Right cardiac atrium (tissue), 5 donors: ENCODE measurements around the gene SP2. TPM values are rescaled to one million over a fixed set of nuclear protein-coding genes. Genes with fewer than 3 reads are reported as not detected.

Experiments used
- ATAC-seq, 2 donors: fragments of 200-7000 bp; cut with Tn5 transposase; one replicate each; pipeline versions ENCODE4 v1.8.0 to v1.9.1; 2020; ENCODE audit warnings: moderate library complexity in 2 of 2, mild to moderate bottlenecking in 1 of 2
- DNase-seq, 3 donors: peaks; one replicate each; pipeline ENCODE4 v3.0.0-alpha.2; 2020
- H3K27ac ChIP-seq: one replicate; pipeline ENCODE4 v1.5.1; 2013; ENCODE audit warnings: mild to moderate bottlenecking, low read length, control low read depth, moderate library complexity
- H3K27me3 ChIP-seq: one replicate; pipeline ENCODE4 v1.6.1; 2013; ENCODE audit not compliant: control insufficient read depth, insufficient read depth
- H3K4me1 ChIP-seq: one replicate; pipeline ENCODE4 v1.6.1; 2013; ENCODE audit warnings: low read length; ENCODE audit not compliant: control insufficient read depth, insufficient read depth
- H3K4me3 ChIP-seq: one replicate; pipeline ENCODE4 v1.5.1; 2013; ENCODE audit warnings: low read length, control low read depth
- H3K9me3 ChIP-seq: one replicate; pipeline ENCODE4 v1.6.1; 2013; ENCODE audit warnings: low read length; ENCODE audit not compliant: control insufficient read depth
- WGBS: extraction: QIAGEN DNeasy Blood & Tissue Kit; methylation state at CpG from one replicate; pipeline ENCODE4 v1.1.7; 2013; 5-methylcytosine and 5-hydroxymethylcytosine counted together
- intact Hi-C, 4 donors: fragments of 100-400 bp; cut with DNase I; formaldehyde crosslinking; loops; one replicate each; pipeline versions ENCODE4 v1.11.0 to v1.14.0; 2022 to 2023
- polyA plus RNA-seq: library from polyadenylated mRNA; stranded (reverse); fragments of 200-250 nt; gene quantifications from one replicate; pipeline ENCODE4 v1.2.3, GENCODE V29; 2013
- total RNA-seq, 4 donors: library from RNA; stranded (reverse); fragmentation: NEBNext Ultra II Directional; extraction: Animal tissue kit (Norgen Biotek cat#: 25700); gene quantifications; one replicate each; pipeline ENCODE4 v1.2.1, GENCODE V29; 2021
- donor health status: healthy with polysubstance abuse.
- donor health status: DM: no; HTN: yes; CAD: no.
- donor health status: DM: no; HTN: no; CAD: no.
- donor health status: DM: no; HTN: yes; CAD: no; lungs with severe emphysema.
- donor health status: DM: yes; HTN: yes; CAD: no.

The SP2 gene
- total and polyA plus RNA-seq, 5 donors, result 11.4 to 20.6 (median 16.2) TPM

DNA sequence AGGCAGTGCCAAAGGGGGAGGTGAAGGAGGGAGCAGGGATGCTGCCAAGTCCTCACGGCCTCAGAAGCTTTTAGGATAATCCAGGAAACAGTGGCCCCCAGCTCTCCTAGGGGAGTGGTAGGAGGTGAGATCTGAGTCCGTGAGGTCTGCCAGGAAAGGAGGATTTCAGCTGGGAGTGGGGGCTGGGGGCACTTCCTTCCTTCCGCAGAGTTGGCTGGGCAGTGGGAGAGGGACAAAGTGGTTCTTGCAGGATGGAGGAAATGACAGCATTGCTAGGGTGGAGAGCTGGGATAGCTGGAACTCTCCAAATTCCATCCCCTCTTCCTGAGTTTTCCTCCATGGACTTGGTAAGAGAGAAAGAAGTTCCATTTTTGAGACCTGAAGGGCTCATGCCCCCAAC, 40.3 kb upstream of the SP2 start:
- Histone ChIP-seq H3K27ac (no peak overlapping the region), H3K27me3 (no peaks in the 10 kb centered on the region), H3K9me3 (no peaks in the 10 kb centered on the region), H3K4me3 (no peak overlapping the region), H3K4me1 (peaks cover 2% of the 10 kb centered on the region)
- ATAC-seq (peak; percentile 20 to 72), DNase-seq (no peak)
- intact Hi-C loops, result no loop called here
- 17% methylated on average over 3 of the region's 3 CpGs for WGBS

DNA sequence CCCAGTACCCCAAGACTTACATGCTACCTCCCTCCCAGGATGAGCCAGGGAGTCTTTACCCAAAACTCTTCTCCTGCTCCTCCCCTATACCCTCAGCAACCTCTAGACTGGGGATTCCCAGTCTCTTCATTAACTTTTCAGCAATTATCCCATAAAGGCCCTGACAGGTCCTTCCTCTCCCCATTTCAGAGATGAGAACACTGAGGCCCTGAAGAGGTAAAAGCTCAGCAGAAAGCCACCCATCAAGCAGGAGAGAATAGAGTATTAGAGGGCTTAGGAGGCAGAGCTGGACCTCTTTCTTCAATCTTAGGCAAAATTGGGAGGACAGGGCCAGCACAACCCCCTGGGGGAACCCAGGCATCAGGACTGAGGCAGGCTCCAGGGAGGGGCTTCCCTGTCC, 39.2 kb upstream of the SP2 start:
- Histone ChIP-seq H3K4me1 (peaks cover under 1% of the 10 kb centered on the region), H3K27me3 (no peaks in the 10 kb centered on the region), H3K9me3 (no peaks in the 10 kb centered on the region), H3K27ac (no peak overlapping the region), H3K4me3 (no peak overlapping the region)
- no peak for ATAC-seq
- DNase-seq, result no peak
- intact Hi-C loops, result no loop called here

DNA sequence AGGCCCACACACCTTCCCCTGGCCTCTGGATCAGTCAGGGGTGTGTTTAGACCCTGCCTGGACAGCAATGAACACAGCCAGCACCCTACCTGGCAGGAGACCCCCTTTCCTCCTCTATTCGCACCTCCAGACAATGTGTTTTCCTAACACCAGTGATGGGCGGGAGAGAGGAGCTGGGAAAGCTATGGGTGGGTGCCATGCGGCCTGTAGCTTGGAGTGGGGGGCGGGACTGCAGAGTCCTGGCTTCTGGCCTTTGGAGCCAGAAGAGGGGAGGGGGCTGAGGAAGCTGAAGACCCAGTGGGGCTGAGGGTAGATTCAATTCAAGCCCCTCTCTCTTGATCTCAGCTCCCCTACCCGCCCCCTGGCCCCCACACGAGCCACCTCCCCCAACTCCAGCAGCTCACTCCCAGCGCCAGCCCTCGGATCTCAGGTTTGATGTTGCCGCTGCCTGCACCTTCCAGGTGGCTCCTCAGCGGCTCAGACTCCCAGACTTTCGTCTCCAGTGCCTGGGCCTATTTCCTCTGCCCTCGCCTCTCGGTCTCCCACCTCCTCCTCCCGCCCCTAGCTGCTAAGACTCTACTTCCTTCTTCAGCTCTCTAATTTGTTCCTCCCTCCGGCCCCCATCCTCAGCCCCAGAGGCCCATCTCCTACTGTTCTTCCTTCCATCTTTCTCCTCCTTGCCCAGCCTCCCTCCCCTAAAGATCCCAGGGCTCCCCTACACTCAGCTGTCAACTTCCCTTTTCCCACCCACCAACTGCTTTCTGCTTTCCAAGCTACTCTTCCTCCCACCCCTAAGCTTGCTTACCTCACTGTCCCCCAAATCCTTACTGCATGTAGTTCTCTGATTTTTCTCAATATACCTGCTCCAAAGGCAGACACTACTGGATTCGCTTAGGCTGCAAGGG, 38.2 kb upstream of the SP2 start:
- no peaks in the 10 kb centered on the region for H3K4me1 ChIP-seq
- WGBS, result 68% methylated on average over 16 of the region's 16 CpGs

DNA sequence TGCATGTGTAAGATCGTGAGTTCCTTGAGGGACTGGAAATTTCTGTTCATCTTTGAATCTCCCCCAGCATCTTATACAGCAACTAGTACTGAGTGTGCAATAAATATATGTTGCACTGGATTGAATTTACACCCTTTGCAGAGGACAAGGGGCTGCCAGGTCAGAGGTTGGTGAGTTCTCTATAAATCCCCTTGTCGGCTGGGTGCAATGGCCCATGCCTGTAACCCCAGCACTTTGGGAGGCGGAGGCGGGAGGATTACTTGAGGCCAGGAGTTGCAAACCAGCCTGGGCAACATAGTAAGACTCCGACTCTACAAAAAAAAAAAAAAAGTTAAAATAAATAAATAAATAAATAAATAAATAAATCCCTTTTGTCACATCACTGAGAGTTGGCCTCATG, 35.6 kb upstream of the SP2 start:
- ATAC-seq (no peak), DNase-seq (no peak)
- intact Hi-C loops, result no loop called here
- Histone ChIP-seq H3K4me1 (no peaks in the 10 kb centered on the region), H3K27me3 (no peaks in the 10 kb centered on the region), H3K4me3 (no peak overlapping the region), H3K9me3 (no peaks in the 10 kb centered on the region), H3K27ac (no peak overlapping the region)
- 89% methylated on average over 5 of the region's 5 CpGs for WGBS

More for the DNA sequence above, 38.2 kb upstream of the SP2 start:
- H3K4me3 ChIP-seq, result no peak overlapping the region
- no peaks in the 10 kb centered on the region for H3K9me3 ChIP-seq
- H3K27me3 ChIP-seq, result no peaks in the 10 kb centered on the region
- no peak for DNase-seq
- intact Hi-C loops, result no loop called here
- no peak for ATAC-seq
- no peak overlapping the region for H3K27ac ChIP-seq

DNA sequence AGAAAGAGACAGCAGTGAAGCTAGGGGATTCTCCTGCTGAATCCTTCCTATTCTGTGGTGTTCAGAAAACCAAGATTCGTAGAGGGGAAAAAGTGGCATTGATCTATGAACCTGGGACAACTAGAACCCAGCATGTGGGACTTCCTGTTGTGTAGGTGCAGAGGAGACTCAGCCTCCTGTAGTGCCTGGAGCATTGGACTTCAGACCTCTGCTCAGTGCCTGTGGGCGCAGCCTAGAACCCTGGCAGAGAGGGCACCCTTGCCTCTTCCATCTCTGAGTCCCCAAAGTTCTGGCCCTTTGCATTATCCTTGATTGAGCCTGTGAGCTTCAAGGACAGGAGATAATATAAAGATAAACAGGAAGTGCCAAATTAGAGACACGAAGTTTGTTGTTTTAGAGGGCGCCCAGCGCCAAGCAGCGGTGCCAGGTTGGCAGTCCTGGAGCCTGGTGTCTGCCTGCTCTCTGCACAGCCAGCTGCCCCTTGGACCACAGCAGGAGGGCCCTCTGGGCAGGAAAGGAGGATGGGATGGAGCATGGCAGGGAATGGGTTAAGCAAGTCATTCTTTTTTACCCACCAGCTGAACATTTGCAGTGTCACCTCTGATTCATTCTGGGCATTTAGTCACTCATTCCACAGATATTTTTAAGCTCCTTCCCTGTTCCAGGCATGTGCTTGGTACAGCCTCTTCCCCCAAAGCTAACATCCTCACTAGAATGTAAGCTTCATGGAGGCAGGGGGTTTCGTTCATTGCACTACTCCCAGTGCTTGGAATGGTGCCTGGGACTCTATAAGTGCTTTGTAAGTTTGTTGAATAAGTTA, 33.2 kb upstream of the SP2 start:
- H3K27me3 ChIP-seq, result no peaks in the 10 kb centered on the region
- no peak overlapping the region for H3K27ac ChIP-seq
- ATAC-seq (no peak), DNase-seq (no peak)
- intact Hi-C loops, result no loop called here
- 73% methylated on average over 7 of the region's 7 CpGs for WGBS
- H3K4me3 ChIP-seq, result no peak overlapping the region
- H3K9me3 ChIP-seq, result no peaks in the 10 kb centered on the region
- no peaks in the 10 kb centered on the region for H3K4me1 ChIP-seq

DNA sequence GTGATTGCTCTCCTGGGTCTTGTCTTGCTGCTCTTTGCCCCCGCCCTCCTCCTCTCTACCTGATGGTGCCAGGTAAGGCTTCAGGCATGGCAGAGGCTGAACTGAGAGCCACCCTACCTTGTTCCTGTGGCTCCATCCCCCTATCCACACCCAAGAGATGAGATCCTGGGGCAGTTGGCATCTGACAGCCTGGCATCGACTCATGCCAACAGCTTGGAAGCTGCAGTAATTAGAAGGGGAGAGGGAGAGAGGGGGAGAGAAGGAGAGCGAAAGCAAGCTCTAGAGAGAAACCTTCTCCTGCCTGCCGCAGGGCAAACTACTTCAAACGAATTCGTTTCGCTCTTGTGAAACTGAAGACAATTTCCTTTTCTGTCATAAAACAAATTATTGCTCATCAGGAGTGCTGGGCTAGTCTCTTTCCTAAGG, 31.2 kb upstream of the SP2 start:
- Histone ChIP-seq H3K9me3 (no peaks in the 10 kb centered on the region), H3K4me3 (no peak overlapping the region), H3K27me3 (no peaks in the 10 kb centered on the region), H3K4me1 (no peaks in the 10 kb centered on the region), H3K27ac (no peak overlapping the region)
- ATAC-seq (no peak), DNase-seq (no peak)
- intact Hi-C loops, result no loop called here
- 63% methylated on average over 7 of the region's 7 CpGs for WGBS

DNA sequence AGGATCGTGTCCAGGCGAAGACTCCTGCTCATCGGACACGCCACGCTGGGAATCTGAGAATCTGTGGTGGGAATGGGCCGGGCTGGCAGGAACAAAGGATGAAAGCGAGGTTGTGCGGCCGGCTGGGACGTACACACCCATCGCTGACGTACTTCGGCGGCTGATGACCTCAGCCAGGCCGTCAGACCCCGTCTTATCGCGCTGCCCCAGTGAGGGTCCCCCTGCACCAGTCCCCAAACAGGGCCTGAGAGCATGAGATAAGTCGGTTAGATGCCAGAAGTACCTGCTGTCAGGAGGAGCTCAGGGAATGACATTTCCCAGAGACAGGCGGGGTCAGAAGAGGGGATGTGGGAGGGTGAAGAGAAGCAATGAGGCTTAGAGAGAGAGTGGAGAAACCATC, 29.1 kb upstream of the SP2 start:
- no peaks in the 10 kb centered on the region for H3K4me1 ChIP-seq
- H3K27me3 ChIP-seq, result no peaks in the 10 kb centered on the region
- intact Hi-C loops, result no loop called here
- 39% methylated on average over 20 of the region's 20 CpGs for WGBS
- ATAC-seq, result peak in 1 of 2 donors; percentile 86
- no peak overlapping the region for H3K4me3 ChIP-seq
- DNase-seq, result peak in 1 of 3 donors; percentile 72
- no peak overlapping the region for H3K27ac ChIP-seq
- H3K9me3 ChIP-seq, result no peaks in the 10 kb centered on the region

DNA sequence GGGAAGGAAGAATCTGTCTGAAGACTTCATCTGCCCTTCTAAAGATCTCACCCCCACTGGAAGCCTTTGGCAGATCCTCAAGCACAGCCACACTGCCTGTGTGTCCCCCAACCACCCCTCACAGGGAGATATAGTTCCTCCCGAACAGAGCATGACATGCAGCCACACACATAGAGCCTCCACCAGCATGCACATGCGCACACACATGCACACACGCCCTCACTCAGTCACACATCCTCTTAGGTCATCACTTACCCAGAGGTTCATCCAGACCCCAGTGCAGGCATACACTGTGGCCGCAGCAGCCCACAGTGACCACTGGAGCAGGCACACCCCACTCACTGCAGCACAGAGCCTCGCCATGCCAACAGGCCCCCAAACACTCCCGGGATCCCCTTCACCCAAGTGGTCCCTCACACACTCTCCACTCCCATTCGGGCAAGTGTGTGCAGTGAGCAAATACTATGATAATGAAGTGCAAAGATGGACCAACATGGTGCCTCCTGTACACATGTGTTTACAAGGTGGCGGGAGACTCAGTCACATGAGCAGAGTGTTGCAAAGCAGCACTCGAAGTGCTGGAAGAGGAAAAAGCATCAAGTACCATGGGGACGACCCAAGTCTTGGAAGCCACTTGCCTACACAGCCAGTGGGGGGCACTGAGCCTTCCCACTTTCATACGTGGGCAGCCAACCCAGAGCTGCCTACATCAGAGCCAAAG, 28.1 kb upstream of the SP2 start:
- no peak overlapping the region for H3K4me3 ChIP-seq
- H3K27ac ChIP-seq, result no peak overlapping the region
- H3K9me3 ChIP-seq, result no peaks in the 10 kb centered on the region
- ATAC-seq, result no peak
- DNase-seq, result no peak
- intact Hi-C loops, result no loop called here
- WGBS, result 82% methylated on average over 11 of the region's 11 CpGs
- no peaks in the 10 kb centered on the region for H3K4me1 ChIP-seq
- no peaks in the 10 kb centered on the region for H3K27me3 ChIP-seq

DNA sequence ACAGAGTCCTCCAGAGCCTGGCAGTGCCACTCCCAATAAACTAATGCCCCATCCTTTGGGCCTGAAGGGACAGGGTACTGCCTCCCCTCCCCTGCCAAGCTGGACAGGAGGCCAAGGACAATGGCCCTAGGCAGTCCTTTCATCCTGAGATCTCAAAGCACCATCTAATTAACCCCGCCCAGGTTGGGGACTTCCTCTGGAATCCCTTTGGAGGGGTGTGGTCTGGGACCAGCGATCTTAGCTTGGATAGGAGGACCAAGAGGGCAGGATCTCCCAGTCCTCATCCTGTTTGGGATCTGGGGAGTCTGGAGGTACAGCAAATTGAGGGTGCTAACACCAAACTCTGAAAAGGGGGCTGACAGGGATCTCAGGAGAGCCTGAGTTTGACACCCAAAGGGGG, 26.9 kb upstream of the SP2 start:
- Histone ChIP-seq H3K4me3 (no peak overlapping the region), H3K9me3 (no peaks in the 10 kb centered on the region), H3K27ac (no peak overlapping the region), H3K4me1 (no peaks in the 10 kb centered on the region), H3K27me3 (no peaks in the 10 kb centered on the region)
- DNase-seq (no peak), ATAC-seq (no peak)
- 48% methylated on average over 2 of the region's 2 CpGs for WGBS
- intact Hi-C loops, result no loop called here

DNA sequence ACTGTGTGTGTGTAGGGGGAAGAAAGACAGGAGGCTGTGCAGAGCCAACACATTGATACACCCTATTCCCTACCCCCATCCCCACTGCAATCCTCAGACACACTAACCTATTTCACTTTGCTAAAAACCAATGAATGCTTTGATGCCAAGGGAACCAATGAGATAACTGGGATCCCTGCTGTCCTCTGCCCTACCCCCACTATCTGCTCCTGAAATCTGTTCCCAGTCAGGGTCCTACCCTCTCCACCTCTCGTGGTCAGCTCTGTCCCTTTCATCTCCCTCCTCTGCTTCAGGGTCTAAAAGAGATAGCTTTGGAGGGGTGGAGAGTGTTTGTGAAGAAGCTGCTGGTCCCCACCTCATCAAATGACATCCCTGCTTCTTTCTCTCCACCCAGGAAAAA, 26.0 kb upstream of the SP2 start:
- no peak overlapping the region for H3K4me3 ChIP-seq
- intact Hi-C loops, result no loop called here
- DNase-seq, result no peak
- no peaks in the 10 kb centered on the region for H3K27me3 ChIP-seq
- H3K9me3 ChIP-seq, result no peaks in the 10 kb centered on the region
- WGBS, result 35% methylated on average over 1 of the region's 1 CpG
- H3K27ac ChIP-seq, result no peak overlapping the region
- no peaks in the 10 kb centered on the region for H3K4me1 ChIP-seq
- ATAC-seq, result no peak

DNA sequence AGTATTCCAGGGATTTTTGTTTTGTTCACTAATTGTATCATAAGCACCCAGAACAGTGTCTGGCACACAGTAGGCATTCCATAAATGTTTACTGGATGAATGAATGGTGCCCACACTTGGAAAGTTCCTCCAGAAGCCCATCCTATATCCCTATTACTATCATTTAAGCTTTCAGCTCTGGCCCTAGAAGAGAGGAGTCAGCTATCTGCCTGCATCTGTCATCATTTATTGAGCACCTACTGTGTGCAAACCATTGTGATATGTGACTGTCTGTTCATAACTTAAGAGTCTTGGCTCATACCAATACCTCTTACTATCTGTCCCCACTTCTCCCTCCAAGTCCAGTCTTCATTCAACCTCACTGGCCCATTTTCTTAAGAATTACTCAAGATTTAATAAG, 25.0 kb upstream of the SP2 start:
- H3K27ac ChIP-seq, result no peak overlapping the region
- H3K9me3 ChIP-seq, result no peaks in the 10 kb centered on the region
- DNase-seq, result no peak
- no peaks in the 10 kb centered on the region for H3K27me3 ChIP-seq
- no peak for ATAC-seq
- H3K4me3 ChIP-seq, result no peak overlapping the region
- no peaks in the 10 kb centered on the region for H3K4me1 ChIP-seq
- intact Hi-C loops, result no loop called here
